ENCODE measurements around the gene PACS1. TPM values are rescaled to one million over a fixed set of nuclear protein-coding genes. Genes with fewer than 3 reads are reported as not detected.

PACS1 gene
- total RNA-seq, 1 donor from 2014 or later, result 86.9 TPM

DNA sequence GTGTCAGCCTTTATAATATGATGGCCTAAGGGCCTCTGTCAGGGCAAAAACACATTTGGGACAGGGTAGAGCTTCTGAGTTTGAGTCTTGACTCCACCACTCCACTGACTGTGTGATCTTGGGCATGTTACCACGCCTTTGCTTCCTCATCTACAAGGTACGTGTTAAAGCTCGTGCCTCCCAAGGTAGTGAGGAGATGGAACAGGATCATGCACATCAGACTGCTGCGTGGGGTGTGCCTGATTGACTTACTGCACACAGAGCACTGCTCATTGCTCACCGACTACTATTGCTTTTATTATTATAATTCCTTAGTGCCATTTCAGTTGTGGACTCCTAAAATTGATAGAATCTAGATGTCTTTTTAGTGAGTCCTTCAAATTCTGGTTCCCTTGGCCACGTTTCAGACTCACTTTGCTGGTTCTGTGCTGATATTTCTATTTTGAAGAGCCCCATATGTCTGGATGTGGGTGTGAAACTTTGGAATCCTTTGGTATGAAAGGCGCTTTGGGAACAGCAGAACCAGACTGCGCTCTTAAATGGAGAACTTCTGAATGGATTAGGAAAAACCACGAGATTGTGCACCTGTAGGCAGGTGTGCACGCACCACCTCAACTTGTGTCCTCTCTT lies 154.3 kb downstream of the PACS1 start:
- Mint-ChIP-seq H3K9me3 (ENCODE audit: unreplicated experiment) (no peaks in the 10 kb centered on the region), H3K4me1 (ENCODE audit: low read depth, unreplicated experiment) (peaks cover 5% of the 10 kb centered on the region), H3K27me3 (ENCODE audit: low read depth, unreplicated experiment) (no peaks in the 10 kb centered on the region), H3K36me3 (ENCODE audit: low read depth, unreplicated experiment) (peaks cover 18% of the 10 kb centered on the region), H3K27ac (ENCODE audit: unreplicated experiment) (no peak overlapping the region), H3K4me3 (ENCODE audit: unreplicated experiment) (no peak overlapping the region)
- no peak for TF ChIP-seq EZH2 (IDR thresholded peaks at IDR 0.05; ENCODE audit: insufficient read depth, low read length)
- TF ChIP-seq, protein P1, sequence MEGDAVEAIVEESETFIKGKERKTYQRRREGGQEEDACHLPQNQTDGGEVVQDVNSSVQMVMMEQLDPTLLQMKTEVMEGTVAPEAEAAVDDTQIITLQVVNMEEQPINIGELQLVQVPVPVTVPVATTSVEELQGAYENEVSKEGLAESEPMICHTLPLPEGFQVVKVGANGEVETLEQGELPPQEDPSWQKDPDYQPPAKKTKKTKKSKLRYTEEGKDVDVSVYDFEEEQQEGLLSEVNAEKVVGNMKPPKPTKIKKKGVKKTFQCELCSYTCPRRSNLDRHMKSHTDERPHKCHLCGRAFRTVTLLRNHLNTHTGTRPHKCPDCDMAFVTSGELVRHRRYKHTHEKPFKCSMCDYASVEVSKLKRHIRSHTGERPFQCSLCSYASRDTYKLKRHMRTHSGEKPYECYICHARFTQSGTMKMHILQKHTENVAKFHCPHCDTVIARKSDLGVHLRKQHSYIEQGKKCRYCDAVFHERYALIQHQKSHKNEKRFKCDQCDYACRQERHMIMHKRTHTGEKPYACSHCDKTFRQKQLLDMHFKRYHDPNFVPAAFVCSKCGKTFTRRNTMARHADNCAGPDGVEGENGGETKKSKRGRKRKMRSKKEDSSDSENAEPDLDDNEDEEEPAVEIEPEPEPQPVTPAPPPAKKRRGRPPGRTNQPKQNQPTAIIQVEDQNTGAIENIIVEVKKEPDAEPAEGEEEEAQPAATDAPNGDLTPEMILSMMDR (IDR thresholded peaks at IDR 0.05; ENCODE audit: insufficient read depth, low read depth, low read length), result no peak
- no peak for DNase-seq (ENCODE audit: low read depth)
- Histone ChIP-seq H3K79me2 (ENCODE audit: insufficient read depth, low read length) (no peaks in the 10 kb centered on the region), H3K27ac (ENCODE audit: low read depth, low read length) (no peak overlapping the region), H3K27me3 (ENCODE audit: insufficient read depth, low read length) (no peaks in the 10 kb centered on the region), H4K20me1 (ENCODE audit: insufficient read depth, low read length) (peaks cover 9% of the 10 kb centered on the region), H3K4me3 (ENCODE audit: insufficient read depth, low read depth, low read length) (no peak overlapping the region), H3K4me2 (ENCODE audit: low read length) (no peak overlapping the region), H3K9me3 (ENCODE audit: insufficient read depth, low read depth, low read length) (no peaks in the 10 kb centered on the region), H3K36me3 (ENCODE audit: insufficient read depth, low read length) (peaks cover 21% of the 10 kb centered on the region), H3K4me1 (ENCODE audit: insufficient read depth, low read length) (no peaks in the 10 kb centered on the region), H2AFZ (ENCODE audit: low read depth, low read length) (no peak overlapping the region), H3K9ac (ENCODE audit: low read length) (no peak overlapping the region)
- no peak for FAIRE-seq

GRCh38 chr11:66225066-66225465 lies 155.0 kb downstream of the PACS1 start:
- H3K4me2 ChIP-seq (ENCODE audit: low read length), result no peak overlapping the region
- H4K20me1 ChIP-seq (ENCODE audit: insufficient read depth, low read length), result peaks cover 9% of the 10 kb centered on the region
- DNase-seq (ENCODE audit: low read depth), result no peak
- TF ChIP-seq, protein P1 (IDR thresholded peaks at IDR 0.05; ENCODE audit: insufficient read depth, low read depth, low read length), result no peak
- H3K27me3 ChIP-seq (ENCODE audit: insufficient read depth, low read length), result no peaks in the 10 kb centered on the region
- no peak overlapping the region for H2AFZ ChIP-seq (ENCODE audit: low read depth, low read length)
- FAIRE-seq, result no peak
- H3K27me3 Mint-ChIP-seq (ENCODE audit: low read depth, unreplicated experiment), result no peaks in the 10 kb centered on the region
- peaks cover 15% of the 10 kb centered on the region for H3K36me3 Mint-ChIP-seq (ENCODE audit: low read depth, unreplicated experiment)
- no peak overlapping the region for H3K27ac Mint-ChIP-seq (ENCODE audit: unreplicated experiment)
- no peaks in the 10 kb centered on the region for H3K9me3 Mint-ChIP-seq (ENCODE audit: unreplicated experiment)
- no peaks in the 10 kb centered on the region for H3K79me2 ChIP-seq (ENCODE audit: insufficient read depth, low read length)
- no peak overlapping the region for H3K27ac ChIP-seq (ENCODE audit: low read depth, low read length)
- peaks cover 21% of the 10 kb centered on the region for H3K36me3 ChIP-seq (ENCODE audit: insufficient read depth, low read length)
- H3K4me1 Mint-ChIP-seq (ENCODE audit: low read depth, unreplicated experiment), result peaks cover 5% of the 10 kb centered on the region
- no peak overlapping the region for H3K9ac ChIP-seq (ENCODE audit: low read length)
- H3K4me1 ChIP-seq (ENCODE audit: insufficient read depth, low read length), result no peaks in the 10 kb centered on the region
- no peaks in the 10 kb centered on the region for H3K9me3 ChIP-seq (ENCODE audit: insufficient read depth, low read depth, low read length)
- H3K4me3 ChIP-seq (ENCODE audit: insufficient read depth, low read depth, low read length), result no peak overlapping the region
- H3K4me3 Mint-ChIP-seq (ENCODE audit: unreplicated experiment), result no peak overlapping the region

DNA sequence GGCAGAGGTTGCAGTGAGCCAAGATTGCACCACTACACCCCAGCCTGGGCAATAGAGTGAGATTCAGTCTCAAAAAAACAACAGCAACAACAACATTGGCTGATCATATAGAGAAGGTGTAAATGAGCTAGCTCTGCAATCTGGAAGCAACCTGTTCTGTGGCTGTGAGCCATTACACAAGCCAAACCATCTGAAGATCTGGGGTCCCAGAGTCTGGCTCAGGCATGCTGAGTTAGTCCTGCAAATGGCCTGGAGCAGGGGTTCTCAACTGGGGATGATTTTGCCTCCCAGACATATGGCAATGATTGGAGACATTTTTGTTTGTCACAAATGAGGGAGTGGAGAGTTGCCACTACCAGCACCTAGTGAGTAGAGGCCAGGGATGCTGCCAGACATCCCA lies 156.0 kb downstream of the PACS1 start:
- Mint-ChIP-seq H3K36me3 (ENCODE audit: low read depth, unreplicated experiment) (peaks cover 11% of the 10 kb centered on the region), H3K4me3 (ENCODE audit: unreplicated experiment) (no peak overlapping the region), H3K27ac (ENCODE audit: unreplicated experiment) (no peak overlapping the region), H3K4me1 (ENCODE audit: low read depth, unreplicated experiment) (peaks cover 5% of the 10 kb centered on the region), H3K27me3 (ENCODE audit: low read depth, unreplicated experiment) (no peaks in the 10 kb centered on the region), H3K9me3 (ENCODE audit: unreplicated experiment) (no peaks in the 10 kb centered on the region)
- TF ChIP-seq, protein P1 (IDR thresholded peaks at IDR 0.05; ENCODE audit: insufficient read depth, low read depth, low read length), result no peak
- TF ChIP-seq EZH2 (IDR thresholded peaks at IDR 0.05; ENCODE audit: insufficient read depth, low read length), result no peak
- no peak for DNase-seq (ENCODE audit: low read depth)
- H3K27ac ChIP-seq (ENCODE audit: low read depth, low read length), result no peak overlapping the region
- H3K36me3 ChIP-seq (ENCODE audit: insufficient read depth, low read length), result peaks cover 22% of the 10 kb centered on the region
- no peak for FAIRE-seq
- no peaks in the 10 kb centered on the region for H3K79me2 ChIP-seq (ENCODE audit: insufficient read depth, low read length)
- H3K27me3 ChIP-seq (ENCODE audit: insufficient read depth, low read length), result no peaks in the 10 kb centered on the region
- peaks cover 9% of the 10 kb centered on the region for H4K20me1 ChIP-seq (ENCODE audit: insufficient read depth, low read length)
- H2AFZ ChIP-seq (ENCODE audit: low read depth, low read length), result no peak overlapping the region
- H3K4me1 ChIP-seq (ENCODE audit: insufficient read depth, low read length), result no peaks in the 10 kb centered on the region
- H3K4me3 ChIP-seq (ENCODE audit: insufficient read depth, low read depth, low read length), result no peak overlapping the region
- no peak overlapping the region for H3K4me2 ChIP-seq (ENCODE audit: low read length)
- H3K9me3 ChIP-seq (ENCODE audit: insufficient read depth, low read depth, low read length), result no peaks in the 10 kb centered on the region
- H3K9ac ChIP-seq (ENCODE audit: low read length), result no peak overlapping the region

Measured in astrocyte (in vitro differentiated cells and primary cell).